GM23338 (cell line): ENCODE results near the gene PSMB8. TPM values are rescaled to one million over a fixed set of nuclear protein-coding genes. Genes with fewer than 3 reads are reported as not detected.

Experiments
- ATAC-seq: fragments of 200-7000 bp; cut with Tn5 transposase; 3 replicates; pipeline ENCODE4 v1.9.1; 2020
- DNase-seq: peaks from one replicate; pipeline ENCODE4 v3.0.0-alpha.2; 2015; ENCODE audit warnings: low spot score
- H2AFZ ChIP-seq: fragments of 200-600 bp; sonication (generic); 2 replicates; pipeline ENCODE4 v1.8.0; 2016; ENCODE audit warnings: antibody characterized with exemption, mild to moderate bottlenecking, moderate library complexity
- H3F3A ChIP-seq: fragments of 200-600 bp; sonication (generic); replicated peaks from 2 replicates; pipeline ENCODE4 v1.8.0; 2017; ENCODE audit warnings: antibody characterized with exemption, mixed run types, low read depth
- H3K27ac ChIP-seq: fragments of 200-600 bp; sonication (generic); 2 replicates; pipeline ENCODE4 v1.6.1; 2016; ENCODE audit warnings: low read depth
- H3K27me3 ChIP-seq: fragments of 200-600 bp; sonication (generic); 2 replicates; pipeline ENCODE4 v1.8.0; 2016; ENCODE audit warnings: mild to moderate bottlenecking, mixed run types, moderate library complexity; ENCODE audit not compliant: insufficient read depth
- H3K36me3 ChIP-seq: fragments of 200-600 bp; sonication (generic); 2 replicates; pipeline ENCODE4 v1.8.0; 2016; ENCODE audit warnings: mild to moderate bottlenecking; ENCODE audit not compliant: insufficient read depth
- H3K4me1 ChIP-seq: fragments of 200-600 bp; sonication (generic); 2 replicates; pipeline ENCODE4 v1.8.0; 2016; ENCODE audit warnings: mild to moderate bottlenecking, moderate library complexity; ENCODE audit not compliant: insufficient read depth
- H3K4me2 ChIP-seq: fragments of 200-600 bp; sonication (generic); 2 replicates; pipeline ENCODE4 v1.7.1; 2017; ENCODE audit warnings: mixed run types
- H3K4me3 ChIP-seq: fragments of 200-600 bp; sonication (generic); 2 replicates; pipeline ENCODE4 v1.6.1; 2016; ENCODE audit warnings: mixed run types
- H3K79me2 ChIP-seq: fragments of 200-600 bp; sonication (generic); replicated peaks from 2 replicates; pipeline ENCODE4 v1.8.0; 2017; ENCODE audit warnings: mild to moderate bottlenecking; ENCODE audit not compliant: insufficient read depth
- H3K9me2 ChIP-seq: fragments of 200-600 bp; sonication (generic); 2 replicates; pipeline ENCODE4 v1.8.0; 2017; ENCODE audit not compliant: insufficient read depth
- H4K20me1 ChIP-seq: fragments of 200-600 bp; sonication (generic); replicated peaks from 2 replicates; pipeline ENCODE4 v1.8.0; 2017; ENCODE audit warnings: mild to moderate bottlenecking; ENCODE audit not compliant: insufficient read depth
- H3K27ac Mint-ChIP-seq: 2 replicates; pipeline ENCODE4 v1.8.0; 2020; ENCODE audit warnings: inconsistent platforms, mild to moderate bottlenecking, moderate library complexity, mixed read lengths
- H3K27me3 Mint-ChIP-seq: 3 replicates; pipeline ENCODE4 v1.8.0; 2022; ENCODE audit warnings: low read depth, mild to moderate bottlenecking, moderate library complexity, mixed read lengths, inconsistent platforms; ENCODE audit not compliant: insufficient read depth, poor library complexity
- H3K36me3 Mint-ChIP-seq: 3 replicates; pipeline ENCODE4 v1.8.0; 2021; ENCODE audit warnings: low read depth, mild to moderate bottlenecking, inconsistent platforms, moderate library complexity, mixed read lengths
- H3K4me1 Mint-ChIP-seq: 3 replicates; pipeline ENCODE4 v1.8.0; 2020; ENCODE audit warnings: mild to moderate bottlenecking, inconsistent platforms, mixed read lengths
- H3K4me3 Mint-ChIP-seq: 3 replicates; pipeline ENCODE4 v1.8.0; 2021; ENCODE audit warnings: moderate library complexity, mild to moderate bottlenecking, inconsistent platforms, mixed read lengths
- H3K9me3 Mint-ChIP-seq: 3 replicates; pipeline ENCODE4 v1.8.0; 2020; ENCODE audit warnings: moderate library complexity, mild to moderate bottlenecking, inconsistent platforms, mixed read lengths
- CREB1 ChIP-seq: fragments of 250-450 bp; sonication (Bioruptor Pico); IDR thresholded peaks from 2 replicates; pipeline ENCODE4 v1.5.0; 2020; ENCODE audit warnings: low read depth, mild to moderate bottlenecking, moderate library complexity
- EZH2phosphoT487 ChIP-seq: fragments of 200-600 bp; sonication (generic); IDR thresholded peaks from one replicate; pipeline ENCODE4 v1.8.1; 2018; ENCODE audit warnings: antibody characterized with exemption; ENCODE audit not compliant: unreplicated experiment
- JUNB ChIP-seq: IDR thresholded peaks from one replicate; pipeline ENCODE4 v1.6.1; 2016; ENCODE audit warnings: antibody characterized with exemption; ENCODE audit not compliant: unreplicated experiment
- POLR2AphosphoS5 ChIP-seq: IDR thresholded peaks from 2 replicates; pipeline ENCODE4 v1.6.1; 2016; ENCODE audit warnings: antibody characterized with exemption, low read depth
- STAT1 ChIP-seq: IDR thresholded peaks from one replicate; pipeline ENCODE4 v1.6.1; 2016; ENCODE audit warnings: antibody characterized with exemption; ENCODE audit not compliant: unreplicated experiment
- ZNF114 ChIP-seq: fragments of 250-450 bp; sonication (Bioruptor Pico); IDR thresholded peaks from 2 replicates; pipeline ENCODE4 v1.5.0; 2020; ENCODE audit warnings: mild to moderate bottlenecking, moderate library complexity
- ZNF331 ChIP-seq: fragments of 250-450 bp; sonication (Bioruptor Pico); IDR thresholded peaks from 2 replicates; pipeline ENCODE4 v1.5.0; 2020; ENCODE audit warnings: low read depth, mild to moderate bottlenecking, moderate library complexity
- long read RNA-seq: library from polyadenylated mRNA; unstranded; transcript quantifications from one replicate; pipeline ENCODE4 v2.0.0, GENCODE V29; 2020; ENCODE audit not compliant: unreplicated experiment
- polyA plus RNA-seq: library from polyadenylated mRNA; unstranded; fragments of >200 nt; fragmentation: Nextera tagmentation; extraction: Ambion mirVana; gene quantifications from 2 replicates; pipeline ENCODE4 v1.2.1, GENCODE V29; 2016
- total RNA-seq: library from RNA; depleted of rRNA; stranded (reverse); fragments of >200 nt; shearing (Covaris generic); gene quantifications from 2 replicates; pipeline ENCODE4 v1.2.3, GENCODE V29; 2014; rRNA removed
- TF ChIP-seq, protein P1 (sequence below), 2 experiments: fragments of 200-600 bp in 1 of 2; sonication (generic) in 1 of 2; conservative IDR thresholded peaks; 2 replicates each; pipeline versions ENCODE4 v1.5.1 to v1.6.1; 2016 to 2017; ENCODE audit warnings: antibody characterized with exemption in 2 of 2, low read depth in 2 of 2, mild to moderate bottlenecking in 2 of 2, moderate library complexity in 1 of 2

The PSMB8 gene
- total RNA-seq (16.5 and 20.2 TPM in 2 replicates), polyA plus RNA-seq (27.1 and 27.6 TPM in 2 replicates)
- long read RNA-seq, transcript PSMB8-201 (6 exons, 1,351 nt): major isoform, 15 of 32 reads
- long read RNA-seq, transcript PSMB8-202 (6 exons, 1,124 nt): major isoform, 15 of 32 reads
- long read RNA-seq, partial matches to known transcripts: 1 of 32 reads
- long read RNA-seq, other reads (novel, unspliced or antisense): 1 of 32 reads

DNA sequence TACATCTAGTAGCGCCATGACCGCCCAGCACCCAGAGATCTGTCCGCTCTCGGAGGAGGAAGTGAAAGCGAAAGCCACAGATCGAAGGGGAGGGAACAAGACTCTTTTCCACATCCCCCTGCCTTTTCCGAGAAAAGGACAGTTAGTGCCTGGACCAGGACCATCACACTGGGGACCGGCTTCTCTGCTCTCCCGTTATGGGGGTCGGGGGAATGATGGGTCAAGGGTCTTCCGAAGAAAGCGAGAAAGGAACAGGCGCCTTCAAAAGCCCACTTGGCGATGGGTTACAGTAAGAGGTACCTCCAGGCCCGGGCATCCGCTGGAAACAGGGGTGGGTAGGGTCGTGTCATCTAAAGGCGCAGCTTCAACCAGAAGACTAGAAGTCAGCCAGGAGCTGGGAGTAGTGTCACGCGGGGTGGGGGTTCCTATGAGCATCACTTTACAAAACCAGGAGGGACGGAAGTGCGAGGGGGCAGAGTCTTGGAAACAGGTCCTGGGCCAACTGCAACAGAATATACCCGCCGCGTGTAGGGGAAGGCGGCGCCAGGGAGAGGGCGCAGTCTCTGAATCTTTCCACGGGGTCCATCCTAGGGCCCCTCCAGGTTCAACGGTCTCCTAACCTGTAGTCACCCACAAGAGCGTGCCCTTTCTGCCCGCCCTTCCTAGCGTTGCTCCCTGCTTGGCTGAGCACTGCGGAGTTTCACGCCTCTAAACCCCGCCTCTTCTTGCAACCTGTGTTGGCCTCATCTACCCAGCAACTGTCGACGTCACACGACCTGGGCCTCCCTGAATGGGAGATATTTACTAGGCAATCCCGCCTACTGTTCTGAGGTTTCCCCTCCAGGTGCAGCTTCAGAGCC lies at the start of gene PSMB8:
PSMB8 (minus strand) TSS at position 69 of the 860 bp plus-strand sequence; CDS start at position 18, 51 bp downstream.
- Mint-ChIP-seq H3K27ac (peak within 1 kb of the TSS; percentile 87), H3K27me3 (peaks cover 15% of the 10 kb centered on the region), H3K4me1 (peaks cover 13% of the 10 kb centered on the region), H3K36me3 (peaks cover 25% of the 10 kb centered on the region; the same call in 2 of the 3 replicates), H3K4me3 (peak within 1 kb of the TSS; percentile 92), H3K9me3 (no peaks in the 10 kb centered on the region)
- H3K4me2 ChIP-seq: peak within 1 kb of the TSS; percentile 99
- no peaks in the 10 kb centered on the region for H3K79me2 ChIP-seq
- peak within 1 kb of the TSS; percentile 99 for H2AFZ ChIP-seq
- DNase-seq (peak; percentile 99), ATAC-seq (peak; percentile 91)
- H3K27ac ChIP-seq: no peak within 1 kb of the TSS
- H3K27me3 ChIP-seq: peaks cover 15% of the 10 kb centered on the region
- H3K4me1 ChIP-seq: peaks cover 7% of the 10 kb centered on the region
- peak within 1 kb of the TSS; percentile 98 for H3K4me3 ChIP-seq
- H3F3A ChIP-seq: no peaks in the 10 kb centered on the region
- TF ChIP-seq STAT1 (no peak), CREB1 (CRISPR knock-in tag) (peak; percentile 93), POLR2AphosphoS5 (peak; percentile 79; the same call in 1 of the 2 replicates)
- TF ChIP-seq, protein P1, sequence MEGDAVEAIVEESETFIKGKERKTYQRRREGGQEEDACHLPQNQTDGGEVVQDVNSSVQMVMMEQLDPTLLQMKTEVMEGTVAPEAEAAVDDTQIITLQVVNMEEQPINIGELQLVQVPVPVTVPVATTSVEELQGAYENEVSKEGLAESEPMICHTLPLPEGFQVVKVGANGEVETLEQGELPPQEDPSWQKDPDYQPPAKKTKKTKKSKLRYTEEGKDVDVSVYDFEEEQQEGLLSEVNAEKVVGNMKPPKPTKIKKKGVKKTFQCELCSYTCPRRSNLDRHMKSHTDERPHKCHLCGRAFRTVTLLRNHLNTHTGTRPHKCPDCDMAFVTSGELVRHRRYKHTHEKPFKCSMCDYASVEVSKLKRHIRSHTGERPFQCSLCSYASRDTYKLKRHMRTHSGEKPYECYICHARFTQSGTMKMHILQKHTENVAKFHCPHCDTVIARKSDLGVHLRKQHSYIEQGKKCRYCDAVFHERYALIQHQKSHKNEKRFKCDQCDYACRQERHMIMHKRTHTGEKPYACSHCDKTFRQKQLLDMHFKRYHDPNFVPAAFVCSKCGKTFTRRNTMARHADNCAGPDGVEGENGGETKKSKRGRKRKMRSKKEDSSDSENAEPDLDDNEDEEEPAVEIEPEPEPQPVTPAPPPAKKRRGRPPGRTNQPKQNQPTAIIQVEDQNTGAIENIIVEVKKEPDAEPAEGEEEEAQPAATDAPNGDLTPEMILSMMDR (conservative IDR thresholded peaks at IDR 0.05; ENCODE audit: low read depth in 2 of 2): 0 out of 4 replicates have a peak, but pooled peaks of 1 of the 2 experiments have one; percentile 7
- no peaks in the 10 kb centered on the region for H4K20me1 ChIP-seq
- H3K9me2 ChIP-seq: no peaks in the 10 kb centered on the region
- H3K36me3 ChIP-seq: peaks cover 6% of the 10 kb centered on the region; the same call in 1 of the 2 replicates

DNA sequence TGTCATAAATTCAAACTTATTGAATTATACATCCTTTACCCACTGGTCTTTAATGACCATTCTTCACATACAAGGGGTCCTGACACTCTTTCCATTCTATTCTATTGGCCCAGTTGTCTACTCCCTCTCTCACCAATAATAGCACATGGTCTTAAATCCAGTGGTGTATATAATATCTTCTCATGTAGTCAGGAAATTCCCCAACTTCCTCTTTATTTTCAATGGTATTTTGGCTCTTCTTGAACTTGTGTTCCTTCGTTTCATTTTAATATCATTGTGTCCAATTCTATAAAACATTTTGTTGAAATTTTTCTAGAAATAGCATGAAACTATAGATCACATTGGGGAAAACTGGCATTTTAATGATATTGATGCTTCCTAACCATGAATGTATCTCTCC lies 47.0 kb upstream of the PSMB8 start:
- ATAC-seq (no peak), DNase-seq (no peak)
- Mint-ChIP-seq H3K27me3 (peaks cover 14% of the 10 kb centered on the region), H3K36me3 (no peaks in the 10 kb centered on the region), H3K9me3 (no peaks in the 10 kb centered on the region; the same call in 2 of the 3 replicates), H3K27ac (no peak overlapping the region), H3K4me1 (peaks cover 8% of the 10 kb centered on the region), H3K4me3 (no peak overlapping the region)
- Histone ChIP-seq H3K4me2 (no peak overlapping the region), H3K79me2 (peaks cover 5% of the 10 kb centered on the region; the same call in 1 of the 2 replicates), H3K4me1 (peaks cover 5% of the 10 kb centered on the region; the same call in 1 of the 2 replicates), H3K4me3 (no peak overlapping the region), H3K9me2 (no peaks in the 10 kb centered on the region), H3F3A (no peaks in the 10 kb centered on the region), H3K27me3 (no peaks in the 10 kb centered on the region), H4K20me1 (no peaks in the 10 kb centered on the region; the same call in 1 of the 2 replicates), H3K27ac (no peak overlapping the region), H3K36me3 (no peaks in the 10 kb centered on the region), H2AFZ (no peak overlapping the region)
- TF ChIP-seq STAT1 (no peak), EZH2phosphoT487 (no peak), POLR2AphosphoS5 (no peak), ZNF331 (no peak), ZNF114 (CRISPR knock-in tag) (no peak), JUNB (no peak), CREB1 (CRISPR knock-in tag) (no peak)
- TF ChIP-seq, protein P1 (conservative IDR thresholded peaks at IDR 0.05; ENCODE audit: low read depth in 2 of 2): no peak
